OCI-LY1 (cell line): ENCODE results near the gene ZNF407.

ENCODE experiments used
- H2AFZ ChIP-seq: fragments of 200-600 bp; sonication (generic), shearing (Covaris generic); 2 replicates; pipeline ENCODE4 v1.6.0; 2014; ENCODE audit warnings: antibody characterized with exemption, mild to moderate bottlenecking, low read length
- H3F3A ChIP-seq: fragments of 200-600 bp; sonication (generic), shearing (Covaris generic); 2 replicates; pipeline ENCODE4 v1.6.0; 2014; ENCODE audit warnings: mild to moderate bottlenecking, antibody characterized with exemption, low read length, moderate library complexity; ENCODE audit not compliant: insufficient read depth
- H3K27ac ChIP-seq: fragments of 200-600 bp; sonication (generic); 2 replicates; pipeline ENCODE4 v1.5.1; 2014; ENCODE audit warnings: low read length, mixed run types, mild to moderate bottlenecking, low read depth; ENCODE audit not compliant: poor library complexity, severe bottlenecking
- H3K27me3 ChIP-seq: fragments of 200-600 bp; sonication (generic); 2 replicates; pipeline ENCODE4 v1.6.0; 2014; ENCODE audit warnings: antibody characterized with exemption, mild to moderate bottlenecking, low read length, moderate library complexity; ENCODE audit not compliant: insufficient read depth
- H3K36me3 ChIP-seq: fragments of 200-600 bp; sonication (generic); 2 replicates; pipeline ENCODE4 v1.6.1; 2014; ENCODE audit warnings: mild to moderate bottlenecking, antibody characterized with exemption, low read length, moderate library complexity, mixed read lengths; ENCODE audit not compliant: insufficient read depth
- H3K4me1 ChIP-seq: fragments of 200-600 bp; sonication (generic); 2 replicates; pipeline ENCODE4 v1.5.1; 2014; ENCODE audit warnings: mild to moderate bottlenecking, low read length, moderate library complexity; ENCODE audit not compliant: insufficient read depth, severe bottlenecking
- H3K4me2 ChIP-seq: fragments of 200-600 bp; sonication (generic), shearing (Covaris generic); 2 replicates; pipeline ENCODE4 v1.6.1; 2014; ENCODE audit warnings: low read length
- H3K4me3 ChIP-seq: fragments of 200-600 bp; sonication (generic); 2 replicates; pipeline ENCODE4 v1.5.1; 2014; ENCODE audit warnings: low read length, low read depth, mild to moderate bottlenecking, mixed read lengths; ENCODE audit not compliant: poor library complexity, severe bottlenecking
- H3K79me2 ChIP-seq: fragments of 200-600 bp; shearing (Covaris generic); 2 replicates; pipeline ENCODE4 v1.6.1; 2016; ENCODE audit warnings: mixed run types, low read length, mixed read lengths; ENCODE audit not compliant: insufficient read depth
- H3K9ac ChIP-seq: fragments of 200-600 bp; sonication (generic), shearing (Covaris generic); 2 replicates; pipeline ENCODE4 v1.6.1; 2014; ENCODE audit warnings: mild to moderate bottlenecking, low read length, mixed read lengths
- H3K9me2 ChIP-seq: fragments of 200-600 bp; sonication (generic), shearing (Covaris generic); 2 replicates; pipeline ENCODE4 v1.6.1; 2014; ENCODE audit warnings: low read depth, mild to moderate bottlenecking, low read length, mixed read lengths
- H3K9me3 ChIP-seq: fragments of 200-600 bp; shearing (Covaris generic); 2 replicates; pipeline ENCODE4 v1.6.1; 2014; ENCODE audit warnings: low read length, mixed read lengths
- H4K20me1 ChIP-seq: fragments of 200-600 bp; sonication (generic), shearing (Covaris generic); 2 replicates; pipeline ENCODE4 v1.6.0; 2016; ENCODE audit warnings: mild to moderate bottlenecking, low read length; ENCODE audit not compliant: insufficient read depth
- EZH2 ChIP-seq: fragments of 200-600 bp; sonication (generic), shearing (Covaris generic); IDR thresholded peaks from 2 replicates; pipeline ENCODE4 v1.8.0; 2017; ENCODE audit warnings: borderline replicate concordance, mixed run types, mild to moderate bottlenecking, antibody characterized with exemption, low read length, moderate library complexity, mixed read lengths
- TF ChIP-seq, protein P1 (sequence below): fragments of 200-600 bp; sonication (generic), shearing (Covaris generic); IDR thresholded peaks from 2 replicates; pipeline ENCODE4 v1.5.1; 2017; ENCODE audit warnings: mild to moderate bottlenecking, antibody characterized with exemption, low read length, moderate library complexity, mixed read lengths

ZNF407 gene

DNA sequence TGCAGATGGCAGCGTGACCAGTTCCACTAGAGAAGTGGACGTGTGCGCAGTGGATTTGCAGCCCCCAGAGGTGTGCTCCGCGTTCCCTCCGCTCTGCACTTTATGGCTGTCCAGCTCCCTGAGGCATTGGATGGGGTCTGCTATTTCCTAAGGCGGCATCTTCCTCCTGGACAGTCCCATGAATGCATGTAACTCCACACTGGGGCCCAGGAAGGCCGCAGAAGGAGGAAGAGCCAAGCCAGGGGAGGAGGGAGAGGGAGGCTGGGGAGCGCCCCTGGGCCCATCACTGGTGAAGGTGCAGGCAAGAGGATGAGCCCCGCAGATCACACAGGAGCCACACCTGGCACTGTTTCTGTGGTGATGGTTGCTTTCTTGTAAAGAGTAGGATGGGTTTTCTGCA, 512.1 kb downstream of the ZNF407 start:
- Histone ChIP-seq H3F3A (no peaks in the 10 kb centered on the region), H3K4me2 (no peak overlapping the region), H3K79me2 (no peaks in the 10 kb centered on the region), H3K4me3 (no peak overlapping the region), H4K20me1 (no peaks in the 10 kb centered on the region), H2AFZ (no peak overlapping the region), H3K9me3 (no peaks in the 10 kb centered on the region), H3K9me2 (no peaks in the 10 kb centered on the region), H3K4me1 (no peaks in the 10 kb centered on the region), H3K27ac (no peak overlapping the region), H3K9ac (no peak overlapping the region), H3K27me3 (no peaks in the 10 kb centered on the region; the same call in 1 of the 2 replicates), H3K36me3 (no peaks in the 10 kb centered on the region)
- TF ChIP-seq EZH2, result no peak
- TF ChIP-seq, protein P1, sequence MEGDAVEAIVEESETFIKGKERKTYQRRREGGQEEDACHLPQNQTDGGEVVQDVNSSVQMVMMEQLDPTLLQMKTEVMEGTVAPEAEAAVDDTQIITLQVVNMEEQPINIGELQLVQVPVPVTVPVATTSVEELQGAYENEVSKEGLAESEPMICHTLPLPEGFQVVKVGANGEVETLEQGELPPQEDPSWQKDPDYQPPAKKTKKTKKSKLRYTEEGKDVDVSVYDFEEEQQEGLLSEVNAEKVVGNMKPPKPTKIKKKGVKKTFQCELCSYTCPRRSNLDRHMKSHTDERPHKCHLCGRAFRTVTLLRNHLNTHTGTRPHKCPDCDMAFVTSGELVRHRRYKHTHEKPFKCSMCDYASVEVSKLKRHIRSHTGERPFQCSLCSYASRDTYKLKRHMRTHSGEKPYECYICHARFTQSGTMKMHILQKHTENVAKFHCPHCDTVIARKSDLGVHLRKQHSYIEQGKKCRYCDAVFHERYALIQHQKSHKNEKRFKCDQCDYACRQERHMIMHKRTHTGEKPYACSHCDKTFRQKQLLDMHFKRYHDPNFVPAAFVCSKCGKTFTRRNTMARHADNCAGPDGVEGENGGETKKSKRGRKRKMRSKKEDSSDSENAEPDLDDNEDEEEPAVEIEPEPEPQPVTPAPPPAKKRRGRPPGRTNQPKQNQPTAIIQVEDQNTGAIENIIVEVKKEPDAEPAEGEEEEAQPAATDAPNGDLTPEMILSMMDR, result no peak

DNA sequence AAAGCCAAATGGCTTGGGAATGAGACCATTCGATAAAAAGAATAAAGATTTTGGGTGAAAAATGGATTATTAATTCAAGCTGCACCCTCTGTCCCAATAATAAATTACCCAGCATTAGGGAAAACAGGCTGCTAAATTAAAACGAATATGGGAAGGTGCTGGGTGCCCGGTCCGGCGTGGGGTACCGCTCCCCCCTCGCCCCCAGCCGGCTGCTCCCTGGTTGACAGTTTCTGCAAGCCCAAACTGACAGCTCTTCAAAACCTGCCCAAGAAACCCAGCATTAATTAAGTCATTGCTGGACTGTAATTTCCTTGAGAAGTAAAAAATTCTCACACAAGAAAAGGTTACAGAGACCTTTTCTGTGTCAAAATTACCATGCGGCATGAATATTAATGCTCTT, 512.6 kb downstream of the ZNF407 start:
- Histone ChIP-seq H3K4me3 (no peak overlapping the region), H3K27ac (no peak overlapping the region), H3K9me3 (no peaks in the 10 kb centered on the region), H3K79me2 (no peaks in the 10 kb centered on the region), H3K4me2 (no peak overlapping the region), H3F3A (no peaks in the 10 kb centered on the region), H3K27me3 (no peaks in the 10 kb centered on the region; the same call in 1 of the 2 replicates), H3K36me3 (no peaks in the 10 kb centered on the region), H2AFZ (no peak overlapping the region), H3K4me1 (no peaks in the 10 kb centered on the region), H3K9me2 (no peaks in the 10 kb centered on the region), H3K9ac (no peak overlapping the region), H4K20me1 (no peaks in the 10 kb centered on the region)
- TF ChIP-seq, protein P1, result no peak
- no peak for TF ChIP-seq EZH2

DNA sequence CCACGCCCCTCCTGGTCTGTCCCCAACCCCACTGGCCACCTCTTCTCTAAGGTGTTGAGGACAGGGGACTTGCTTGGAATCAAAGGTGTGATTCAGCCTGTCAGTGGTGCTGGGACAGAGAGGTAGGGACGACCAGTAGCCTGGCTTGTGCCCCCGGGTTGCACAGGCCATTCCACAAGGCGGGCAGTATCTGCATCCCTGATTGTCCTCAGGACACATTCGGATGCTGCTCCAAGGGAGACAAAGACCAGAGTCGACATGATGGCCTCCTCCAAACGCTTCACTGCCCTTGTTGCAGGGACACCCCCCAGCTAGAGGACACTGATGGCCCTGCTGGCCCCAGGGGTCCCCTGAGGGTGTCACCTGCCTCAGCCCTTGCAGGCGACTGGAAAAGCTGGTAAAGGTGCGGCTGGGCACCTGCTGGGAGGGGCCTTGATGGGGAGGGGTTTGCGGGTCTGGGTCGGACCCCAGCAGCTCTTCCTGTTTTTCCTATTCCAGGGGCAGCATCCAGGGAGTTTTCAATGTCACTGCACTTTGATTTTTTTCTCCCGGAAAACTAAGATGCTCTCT, 513.3 kb downstream of the ZNF407 start:
- no peaks in the 10 kb centered on the region for H3F3A ChIP-seq
- H4K20me1 ChIP-seq, result no peaks in the 10 kb centered on the region
- no peaks in the 10 kb centered on the region for H3K9me3 ChIP-seq
- H3K27me3 ChIP-seq, result no peaks in the 10 kb centered on the region; the same call in 1 of the 2 replicates
- H3K79me2 ChIP-seq, result no peaks in the 10 kb centered on the region
- H3K36me3 ChIP-seq, result no peaks in the 10 kb centered on the region
- no peak overlapping the region for H3K4me3 ChIP-seq
- no peak overlapping the region for H3K9ac ChIP-seq
- no peak overlapping the region for H3K27ac ChIP-seq
- H3K4me1 ChIP-seq, result no peaks in the 10 kb centered on the region
- TF ChIP-seq EZH2, result no peak
- TF ChIP-seq, protein P1, result no peak
- H3K4me2 ChIP-seq, result no peak overlapping the region
- no peak overlapping the region for H2AFZ ChIP-seq
- no peaks in the 10 kb centered on the region for H3K9me2 ChIP-seq
